ENCODE data around the gene RANBP1. TPM values are rescaled to one million over a fixed set of nuclear protein-coding genes. Genes with fewer than 3 reads are reported as not detected.

Gene RANBP1
- total RNA-seq, 1 donor: 191 TPM

GRCh38 chr22:20143883-20144665, 28.2 kb downstream of the RANBP1 start:
- H3K4me3 ChIP-seq (ENCODE audit: low read depth, low read length): no peak overlapping the region
- DNase-seq (ENCODE audit: low read depth): no peak
- no peak for TF ChIP-seq CTCF (IDR thresholded peaks at IDR 0.05; ENCODE audit: insufficient read depth, low read length)

GRCh38 chr22:20145206-20145831, 29.4 kb downstream of the RANBP1 start:
- TF ChIP-seq CTCF (IDR thresholded peaks at IDR 0.05; ENCODE audit: insufficient read depth, low read length): no peak
- H3K4me3 ChIP-seq (ENCODE audit: low read depth, low read length): no peak overlapping the region
- no peak for DNase-seq (ENCODE audit: low read depth)

DNA sequence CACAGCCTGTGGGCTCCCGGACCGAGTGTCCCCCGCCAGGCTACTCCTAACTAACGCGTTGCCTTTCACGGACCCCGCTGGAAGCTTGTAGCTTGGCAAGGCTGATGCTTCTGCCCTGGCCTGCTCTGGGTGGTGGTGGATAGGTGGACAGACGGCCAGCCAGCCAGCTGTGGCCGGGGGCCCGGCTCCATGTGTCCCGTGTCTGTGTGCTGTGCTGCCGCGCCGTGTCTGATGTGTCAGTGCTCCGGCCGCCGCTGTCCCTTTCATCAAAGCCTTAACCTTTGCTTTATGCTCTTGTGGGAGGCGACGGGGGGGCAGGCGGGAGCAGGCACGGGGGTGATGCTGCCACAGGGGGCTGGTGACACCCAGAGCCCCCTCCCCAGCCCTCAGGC, 29.9 kb downstream of the RANBP1 start:
- no peak for DNase-seq (ENCODE audit: low read depth)
- no peak for TF ChIP-seq CTCF (IDR thresholded peaks at IDR 0.05; ENCODE audit: insufficient read depth, low read length)
- H3K4me3 ChIP-seq (ENCODE audit: low read depth, low read length): no peak overlapping the region

DNA sequence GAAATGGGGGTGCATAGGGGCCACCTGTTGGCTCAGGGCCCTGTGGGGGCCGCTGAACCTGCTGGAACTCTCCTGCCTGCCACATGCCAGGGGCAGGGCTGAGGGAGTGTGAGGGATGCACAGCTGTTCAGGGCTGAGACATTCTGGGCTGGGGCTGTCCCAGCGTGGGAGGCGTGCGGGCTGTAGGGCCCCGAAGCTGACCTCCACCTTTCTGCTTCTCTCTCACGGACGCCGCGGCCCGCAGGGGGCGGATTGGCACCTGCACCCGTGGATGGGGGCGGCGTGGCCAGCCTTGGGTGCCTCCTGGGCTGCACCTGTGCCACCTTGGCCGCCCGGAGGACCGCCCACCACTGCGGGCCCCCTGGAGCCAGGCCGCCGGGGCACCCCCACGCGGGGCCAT, 30.9 kb downstream of the RANBP1 start:
- no peak for TF ChIP-seq CTCF (IDR thresholded peaks at IDR 0.05; ENCODE audit: insufficient read depth, low read length)
- H3K4me3 ChIP-seq (ENCODE audit: low read depth, low read length): no peak overlapping the region
- DNase-seq (ENCODE audit: low read depth): no peak

GRCh38 chr22:20147237-20147988, 31.5 kb downstream of the RANBP1 start:
- TF ChIP-seq CTCF (IDR thresholded peaks at IDR 0.05; ENCODE audit: insufficient read depth, low read length): no peak
- H3K4me3 ChIP-seq (ENCODE audit: low read depth, low read length): no peak overlapping the region
- DNase-seq (ENCODE audit: low read depth): no peak

DNA sequence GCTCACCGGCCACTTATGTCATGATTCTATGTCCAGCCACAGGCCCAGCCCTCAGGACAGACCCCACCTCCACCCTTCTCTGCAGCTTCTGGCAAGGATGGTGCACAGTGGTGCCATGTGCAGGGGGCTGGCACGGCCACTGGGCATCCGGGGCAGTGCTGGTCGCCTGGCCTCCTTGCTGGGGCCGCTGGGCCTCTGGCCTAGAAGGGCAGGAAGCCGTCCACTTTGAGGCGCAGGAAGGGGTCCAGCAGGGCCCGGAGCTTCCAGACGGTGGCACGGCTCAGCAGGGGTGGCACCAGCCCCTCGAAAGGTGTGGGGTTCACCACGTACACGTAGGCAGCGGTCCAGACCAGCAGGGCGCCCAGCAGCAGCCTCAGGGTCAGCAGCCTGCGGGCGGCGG, 32.5 kb downstream of the RANBP1 start:
- DNase-seq (ENCODE audit: low read depth): no peak
- H3K4me3 ChIP-seq (ENCODE audit: low read depth, low read length): no peak overlapping the region
- TF ChIP-seq CTCF (IDR thresholded peaks at IDR 0.05; ENCODE audit: insufficient read depth, low read length): no peak
